Skin of body (tissue), 2 donors: ENCODE results near the gene CLIC3. TPM values are rescaled to one million over a fixed set of nuclear protein-coding genes. Genes with fewer than 3 reads are reported as not detected.
"Not testable (repeated sequence)": the region's sequence is repeated elsewhere in the genome, so short reads cannot be mapped to it uniquely, and the experiment has no call there.

ENCODE experiments used
- DNase-seq: peaks from one replicate; lab custom pipeline; 2025; lab: John Stamatoyannopoulos, UW
- total RNA-seq: library from RNA; depleted of rRNA; stranded (reverse); fragments of >200 nt; gene quantifications from one replicate; pipeline ENCODE4 v1.2.3, GENCODE V29; 2014

Gene CLIC3
- total RNA-seq, 1 donor from 2014 or later: 12.7 TPM

- no peak for DNase-seq
These were observed 21.6 kb upstream of the CLIC3 start for GRCh38 chr9:137017791-137018497.

- DNase-seq: no peak
These were observed 20.7 kb upstream of the CLIC3 start for GRCh38 chr9:137017071-137017470.

- DNase-seq: no peak
These were observed 20.1 kb upstream of the CLIC3 start for GRCh38 chr9:137016436-137016835.

- DNase-seq: no peak
These were observed 19.6 kb upstream of the CLIC3 start for GRCh38 chr9:137015976-137016375.

- no peak for DNase-seq
These were observed 19.2 kb upstream of the CLIC3 start for GRCh38 chr9:137015540-137015930.

GRCh38 chr9:137014776-137015539 is 18.6 kb upstream of the CLIC3 start:
- no peak for DNase-seq

GRCh38 chr9:137014166-137014565 is 17.8 kb upstream of the CLIC3 start:
- no peak for DNase-seq

GRCh38 chr9:137013571-137013940 is 17.2 kb upstream of the CLIC3 start:
- no peak for DNase-seq

GRCh38 chr9:137012694-137013570 is 16.6 kb upstream of the CLIC3 start:
- no peak for DNase-seq

GRCh38 chr9:137011907-137012675 is 15.7 kb upstream of the CLIC3 start:
- DNase-seq: no peak

- no peak for DNase-seq
These were observed 14.8 kb upstream of the CLIC3 start for GRCh38 chr9:137011156-137011555.

GRCh38 chr9:137009938-137010732 is 13.8 kb upstream of the CLIC3 start:
- no peak for DNase-seq

GRCh38 chr9:137009217-137009616 is 12.8 kb upstream of the CLIC3 start:
- DNase-seq: no peak

GRCh38 chr9:137008312-137008711 is 11.9 kb upstream of the CLIC3 start:
- DNase-seq: no peak

GRCh38 chr9:137007816-137008270 is 11.5 kb upstream of the CLIC3 start:
- DNase-seq: no peak

- no peak for DNase-seq
These were observed 10.9 kb upstream of the CLIC3 start for GRCh38 chr9:137007108-137007815.

- DNase-seq: no peak
These were observed 10.0 kb upstream of the CLIC3 start for GRCh38 chr9:137006116-137007003.

- DNase-seq: not testable (repeated sequence)
These were observed 7.9 kb upstream of the CLIC3 start for GRCh38 chr9:137004285-137004684.

- no peak for DNase-seq
These were observed 6.3 kb upstream of the CLIC3 start for GRCh38 chr9:137002646-137003041.
